ENCODE measurements around the gene PLEKHB2.

The PLEKHB2 gene

DNA sequence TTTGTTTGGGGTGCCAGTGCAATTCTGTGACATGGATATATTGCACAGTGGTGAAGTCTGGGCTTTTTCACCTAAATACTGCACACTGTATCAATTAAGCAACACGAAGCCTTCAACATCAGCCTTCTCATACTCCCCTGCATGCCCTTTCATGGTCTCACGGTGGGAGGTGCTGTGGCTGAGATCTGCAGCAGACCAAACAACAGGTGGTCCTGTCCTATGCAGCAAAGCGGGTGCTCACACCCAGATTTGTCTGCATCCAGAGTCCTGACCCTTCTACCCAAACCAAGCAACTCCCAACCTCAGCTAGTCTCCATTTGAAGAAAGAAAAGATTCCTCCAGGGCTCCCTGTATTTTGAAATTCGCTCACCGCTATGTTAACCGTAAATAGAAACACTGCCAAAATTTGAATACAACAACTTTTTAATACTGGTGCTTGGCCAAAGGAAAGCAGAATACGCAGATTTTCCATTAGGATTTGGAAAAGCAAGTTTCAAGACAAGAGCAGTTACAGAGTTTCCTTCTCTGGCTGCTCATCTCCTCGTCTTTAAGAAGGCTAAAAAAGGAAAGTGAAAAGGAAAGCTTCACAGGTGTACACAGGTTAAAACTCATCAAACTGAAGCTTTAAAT lies 46.8 kb upstream of the PLEKHB2 start:
- no peak for ATAC-seq
- TF ChIP-seq GLIS3 (CRISPR knock-in tag; IDR thresholded peaks at IDR 0.05), result no peak
- TF ChIP-seq, protein P1, sequence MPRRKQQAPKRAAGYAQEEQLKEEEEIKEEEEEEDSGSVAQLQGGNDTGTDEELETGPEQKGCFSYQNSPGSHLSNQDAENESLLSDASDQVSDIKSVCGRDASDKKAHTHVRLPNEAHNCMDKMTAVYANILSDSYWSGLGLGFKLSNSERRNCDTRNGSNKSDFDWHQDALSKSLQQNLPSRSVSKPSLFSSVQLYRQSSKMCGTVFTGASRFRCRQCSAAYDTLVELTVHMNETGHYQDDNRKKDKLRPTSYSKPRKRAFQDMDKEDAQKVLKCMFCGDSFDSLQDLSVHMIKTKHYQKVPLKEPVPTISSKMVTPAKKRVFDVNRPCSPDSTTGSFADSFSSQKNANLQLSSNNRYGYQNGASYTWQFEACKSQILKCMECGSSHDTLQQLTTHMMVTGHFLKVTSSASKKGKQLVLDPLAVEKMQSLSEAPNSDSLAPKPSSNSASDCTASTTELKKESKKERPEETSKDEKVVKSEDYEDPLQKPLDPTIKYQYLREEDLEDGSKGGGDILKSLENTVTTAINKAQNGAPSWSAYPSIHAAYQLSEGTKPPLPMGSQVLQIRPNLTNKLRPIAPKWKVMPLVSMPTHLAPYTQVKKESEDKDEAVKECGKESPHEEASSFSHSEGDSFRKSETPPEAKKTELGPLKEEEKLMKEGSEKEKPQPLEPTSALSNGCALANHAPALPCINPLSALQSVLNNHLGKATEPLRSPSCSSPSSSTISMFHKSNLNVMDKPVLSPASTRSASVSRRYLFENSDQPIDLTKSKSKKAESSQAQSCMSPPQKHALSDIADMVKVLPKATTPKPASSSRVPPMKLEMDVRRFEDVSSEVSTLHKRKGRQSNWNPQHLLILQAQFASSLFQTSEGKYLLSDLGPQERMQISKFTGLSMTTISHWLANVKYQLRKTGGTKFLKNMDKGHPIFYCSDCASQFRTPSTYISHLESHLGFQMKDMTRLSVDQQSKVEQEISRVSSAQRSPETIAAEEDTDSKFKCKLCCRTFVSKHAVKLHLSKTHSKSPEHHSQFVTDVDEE (CRISPR knock-in tag; IDR thresholded peaks at IDR 0.05), result no peak
- no peak for TF ChIP-seq ESRRG (CRISPR knock-in tag; IDR thresholded peaks at IDR 0.05)
- no peak for TF ChIP-seq ZFP3 (CRISPR knock-in tag; IDR thresholded peaks at IDR 0.05)
- TF ChIP-seq, protein P2, sequence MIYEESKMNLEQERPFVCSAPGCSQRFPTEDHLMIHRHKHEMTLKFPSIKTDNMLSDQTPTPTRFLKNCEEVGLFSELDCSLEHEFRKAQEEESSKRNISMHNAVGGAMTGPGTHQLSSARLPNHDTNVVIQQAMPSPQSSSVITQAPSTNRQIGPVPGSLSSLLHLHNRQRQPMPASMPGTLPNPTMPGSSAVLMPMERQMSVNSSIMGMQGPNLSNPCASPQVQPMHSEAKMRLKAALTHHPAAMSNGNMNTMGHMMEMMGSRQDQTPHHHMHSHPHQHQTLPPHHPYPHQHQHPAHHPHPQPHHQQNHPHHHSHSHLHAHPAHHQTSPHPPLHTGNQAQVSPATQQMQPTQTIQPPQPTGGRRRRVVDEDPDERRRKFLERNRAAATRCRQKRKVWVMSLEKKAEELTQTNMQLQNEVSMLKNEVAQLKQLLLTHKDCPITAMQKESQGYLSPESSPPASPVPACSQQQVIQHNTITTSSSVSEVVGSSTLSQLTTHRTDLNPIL (CRISPR knock-in tag; IDR thresholded peaks at IDR 0.05; ENCODE audit: low read depth), result no peak
- TF ChIP-seq, protein P3, sequence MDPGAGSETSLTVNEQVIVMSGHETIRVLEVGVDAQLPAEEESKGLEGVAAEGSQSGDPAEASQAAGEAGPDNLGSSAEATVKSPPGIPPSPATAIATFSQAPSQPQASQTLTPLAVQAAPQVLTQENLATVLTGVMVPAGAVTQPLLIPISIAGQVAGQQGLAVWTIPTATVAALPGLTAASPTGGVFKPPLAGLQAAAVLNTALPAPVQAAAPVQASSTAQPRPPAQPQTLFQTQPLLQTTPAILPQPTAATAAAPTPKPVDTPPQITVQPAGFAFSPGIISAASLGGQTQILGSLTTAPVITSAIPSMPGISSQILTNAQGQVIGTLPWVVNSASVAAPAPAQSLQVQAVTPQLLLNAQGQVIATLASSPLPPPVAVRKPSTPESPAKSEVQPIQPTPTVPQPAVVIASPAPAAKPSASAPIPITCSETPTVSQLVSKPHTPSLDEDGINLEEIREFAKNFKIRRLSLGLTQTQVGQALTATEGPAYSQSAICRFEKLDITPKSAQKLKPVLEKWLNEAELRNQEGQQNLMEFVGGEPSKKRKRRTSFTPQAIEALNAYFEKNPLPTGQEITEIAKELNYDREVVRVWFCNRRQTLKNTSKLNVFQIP (CRISPR knock-in tag; IDR thresholded peaks at IDR 0.05; ENCODE audit: borderline replicate concordance, low read depth), result no peak
- no peak for TF ChIP-seq ZC3H10 (CRISPR knock-in tag; IDR thresholded peaks at IDR 0.05)
- no peak for TF ChIP-seq TCF4 (CRISPR knock-in tag; IDR thresholded peaks at IDR 0.05; ENCODE audit: borderline replicate concordance)
- TF ChIP-seq PPARA (CRISPR knock-in tag; IDR thresholded peaks at IDR 0.05; ENCODE audit: borderline replicate concordance), result no peak
- TF ChIP-seq, protein P4, sequence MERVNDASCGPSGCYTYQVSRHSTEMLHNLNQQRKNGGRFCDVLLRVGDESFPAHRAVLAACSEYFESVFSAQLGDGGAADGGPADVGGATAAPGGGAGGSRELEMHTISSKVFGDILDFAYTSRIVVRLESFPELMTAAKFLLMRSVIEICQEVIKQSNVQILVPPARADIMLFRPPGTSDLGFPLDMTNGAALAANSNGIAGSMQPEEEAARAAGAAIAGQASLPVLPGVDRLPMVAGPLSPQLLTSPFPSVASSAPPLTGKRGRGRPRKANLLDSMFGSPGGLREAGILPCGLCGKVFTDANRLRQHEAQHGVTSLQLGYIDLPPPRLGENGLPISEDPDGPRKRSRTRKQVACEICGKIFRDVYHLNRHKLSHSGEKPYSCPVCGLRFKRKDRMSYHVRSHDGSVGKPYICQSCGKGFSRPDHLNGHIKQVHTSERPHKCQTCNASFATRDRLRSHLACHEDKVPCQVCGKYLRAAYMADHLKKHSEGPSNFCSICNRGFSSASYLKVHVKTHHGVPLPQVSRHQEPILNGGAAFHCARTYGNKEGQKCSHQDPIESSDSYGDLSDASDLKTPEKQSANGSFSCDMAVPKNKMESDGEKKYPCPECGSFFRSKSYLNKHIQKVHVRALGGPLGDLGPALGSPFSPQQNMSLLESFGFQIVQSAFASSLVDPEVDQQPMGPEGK (CRISPR knock-in tag; IDR thresholded peaks at IDR 0.05; ENCODE audit: borderline replicate concordance), result no peak
- TF ChIP-seq BACH2 (CRISPR knock-in tag; IDR thresholded peaks at IDR 0.05; ENCODE audit: borderline replicate concordance), result no peak
- TF ChIP-seq OSR1 (CRISPR knock-in tag; IDR thresholded peaks at IDR 0.05), result no peak
- no peak for TF ChIP-seq ISL1 (CRISPR knock-in tag; IDR thresholded peaks at IDR 0.05)
- no peak for TF ChIP-seq CSDC2 (CRISPR knock-in tag; IDR thresholded peaks at IDR 0.05)
- no peak for TF ChIP-seq TOX (CRISPR knock-in tag; IDR thresholded peaks at IDR 0.05; ENCODE audit: borderline replicate concordance)
- no peak for TF ChIP-seq ZNF70 (CRISPR knock-in tag; IDR thresholded peaks at IDR 0.05)
- no peak for TF ChIP-seq ZFP30 (CRISPR knock-in tag; IDR thresholded peaks at IDR 0.05)

DNA sequence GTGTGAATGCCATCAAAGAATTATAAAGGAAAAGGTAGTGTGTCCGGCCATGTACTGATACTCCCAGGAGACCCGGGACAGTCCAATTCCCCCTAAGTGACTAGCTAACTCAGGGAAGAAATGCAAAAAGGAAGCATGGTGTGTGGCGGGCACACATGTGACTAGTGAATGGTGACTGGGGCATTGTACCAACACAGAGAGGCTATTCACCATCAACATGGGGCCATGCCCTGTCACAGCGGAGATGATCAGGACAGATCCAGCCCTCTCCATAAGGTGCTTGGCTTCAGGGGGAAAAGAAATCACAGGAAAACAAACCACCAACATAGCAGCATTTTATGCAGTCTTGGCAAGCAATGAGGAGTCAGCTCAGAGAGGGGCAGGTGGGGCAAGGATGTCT lies 46.2 kb upstream of the PLEKHB2 start:
- TF ChIP-seq, protein P1 (CRISPR knock-in tag; IDR thresholded peaks at IDR 0.05), result no peak
- ATAC-seq, result no peak

DNA sequence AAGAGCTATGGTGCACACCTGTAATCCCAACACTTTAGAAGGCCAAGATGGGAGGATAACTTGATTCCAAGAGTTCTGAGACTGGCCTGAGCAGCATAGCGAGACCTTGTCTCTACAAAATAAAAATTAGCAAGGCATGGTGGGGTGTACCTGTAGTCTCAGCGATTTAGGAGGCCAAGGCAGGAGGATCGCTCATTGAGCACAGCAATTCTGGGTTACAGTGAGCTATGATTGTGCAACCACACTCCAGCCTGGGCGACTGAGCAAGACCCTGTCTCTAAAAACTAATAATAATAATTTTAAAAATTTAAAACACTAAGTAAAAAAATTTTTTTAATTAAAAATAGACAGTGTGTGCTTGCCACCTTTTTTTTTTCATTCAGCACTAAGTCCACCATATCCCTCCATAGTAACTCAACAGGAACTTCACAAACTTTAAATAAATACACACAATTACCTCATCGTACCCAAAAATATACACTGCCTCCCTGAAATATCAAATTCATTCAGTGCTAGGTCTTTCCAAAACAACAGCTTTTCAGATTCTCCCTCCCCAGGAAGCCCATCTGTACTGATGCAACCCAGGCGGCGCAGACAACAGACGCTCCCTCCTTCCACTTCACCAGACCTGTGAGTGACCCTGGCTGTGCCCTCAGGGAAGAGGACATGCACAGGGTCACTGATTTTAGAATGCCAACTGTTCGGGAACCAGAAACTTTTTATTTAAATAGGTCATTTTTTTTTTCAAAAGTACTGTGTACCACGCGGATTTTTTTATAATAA lies 41.4 kb upstream of the PLEKHB2 start:
- ATAC-seq, result no peak
- TF ChIP-seq PPARA (CRISPR knock-in tag; IDR thresholded peaks at IDR 0.05; ENCODE audit: borderline replicate concordance) (no peak), ZFP30 (CRISPR knock-in tag; IDR thresholded peaks at IDR 0.05) (no peak), TCF4 (CRISPR knock-in tag; IDR thresholded peaks at IDR 0.05; ENCODE audit: borderline replicate concordance) (no peak), GLIS3 (CRISPR knock-in tag; IDR thresholded peaks at IDR 0.05) (no peak), OSR1 (CRISPR knock-in tag; IDR thresholded peaks at IDR 0.05) (no peak), ARNTL (CRISPR knock-in tag; IDR thresholded peaks at IDR 0.05; ENCODE audit: borderline replicate concordance, low read depth) (no peak), ZNF70 (CRISPR knock-in tag; IDR thresholded peaks at IDR 0.05) (no peak), BACH2 (CRISPR knock-in tag; IDR thresholded peaks at IDR 0.05; ENCODE audit: borderline replicate concordance) (no peak), CSDC2 (CRISPR knock-in tag; IDR thresholded peaks at IDR 0.05) (no peak), TOX (CRISPR knock-in tag; IDR thresholded peaks at IDR 0.05; ENCODE audit: borderline replicate concordance) (no peak)
- TF ChIP-seq, protein P2 (CRISPR knock-in tag; IDR thresholded peaks at IDR 0.05; ENCODE audit: low read depth), result no peak
- TF ChIP-seq, protein P1 (CRISPR knock-in tag; IDR thresholded peaks at IDR 0.05), result no peak

All from SK-N-SH treated with all-trans-retinoic acid at 6 μM for 48 hours (cell line).